NCI-H774 (cell line): ENCODE data around the gene SLIT2.

Experiments
- DNase-seq: peaks from one replicate; lab custom pipeline; 2025; lab: John Stamatoyannopoulos, UW

The SLIT2 gene, protein sequence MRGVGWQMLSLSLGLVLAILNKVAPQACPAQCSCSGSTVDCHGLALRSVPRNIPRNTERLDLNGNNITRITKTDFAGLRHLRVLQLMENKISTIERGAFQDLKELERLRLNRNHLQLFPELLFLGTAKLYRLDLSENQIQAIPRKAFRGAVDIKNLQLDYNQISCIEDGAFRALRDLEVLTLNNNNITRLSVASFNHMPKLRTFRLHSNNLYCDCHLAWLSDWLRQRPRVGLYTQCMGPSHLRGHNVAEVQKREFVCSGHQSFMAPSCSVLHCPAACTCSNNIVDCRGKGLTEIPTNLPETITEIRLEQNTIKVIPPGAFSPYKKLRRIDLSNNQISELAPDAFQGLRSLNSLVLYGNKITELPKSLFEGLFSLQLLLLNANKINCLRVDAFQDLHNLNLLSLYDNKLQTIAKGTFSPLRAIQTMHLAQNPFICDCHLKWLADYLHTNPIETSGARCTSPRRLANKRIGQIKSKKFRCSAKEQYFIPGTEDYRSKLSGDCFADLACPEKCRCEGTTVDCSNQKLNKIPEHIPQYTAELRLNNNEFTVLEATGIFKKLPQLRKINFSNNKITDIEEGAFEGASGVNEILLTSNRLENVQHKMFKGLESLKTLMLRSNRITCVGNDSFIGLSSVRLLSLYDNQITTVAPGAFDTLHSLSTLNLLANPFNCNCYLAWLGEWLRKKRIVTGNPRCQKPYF (N-terminal part only)

DNA sequence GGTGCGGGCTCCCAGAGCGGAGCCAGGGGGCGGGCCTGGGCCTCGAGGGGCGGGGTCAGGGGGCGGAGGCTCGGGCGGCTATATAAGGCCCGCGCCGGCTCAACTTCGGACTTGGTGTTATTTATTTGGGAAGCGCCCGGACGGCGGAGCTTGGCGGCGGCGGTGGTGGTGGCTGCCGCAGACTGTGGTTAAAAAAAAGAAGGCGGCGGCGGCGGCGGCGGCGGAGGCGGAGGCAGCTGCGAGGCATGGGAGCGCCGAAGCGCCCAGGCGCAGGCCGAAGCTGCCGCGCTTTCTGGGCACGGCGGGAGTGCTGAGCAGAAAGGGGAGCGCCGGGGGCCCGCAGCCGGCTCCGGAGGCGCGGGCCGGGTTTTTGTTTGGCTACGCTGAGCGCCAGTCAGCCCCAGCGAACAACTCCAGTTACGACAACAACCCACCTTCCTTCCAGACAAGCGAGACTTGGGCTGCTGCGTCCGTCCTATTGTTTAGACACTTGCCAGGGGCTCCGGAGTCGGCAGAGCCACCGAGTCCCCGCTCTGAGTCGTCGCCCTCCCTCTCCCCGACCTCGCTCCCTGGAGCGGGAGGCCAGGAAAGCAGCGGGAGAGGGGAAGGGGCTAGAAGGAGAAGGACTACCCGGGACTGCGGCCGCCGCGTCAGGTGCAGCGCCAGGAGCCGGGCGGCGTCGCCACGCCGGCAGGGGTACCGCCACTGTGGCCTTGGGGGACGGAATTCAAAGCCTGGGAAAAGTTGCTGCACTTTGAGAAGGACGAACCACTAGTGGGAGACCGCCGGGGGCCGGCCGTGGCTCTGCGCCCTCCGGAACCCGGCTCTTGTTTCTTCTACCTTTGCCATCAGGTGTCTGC is at the start of gene SLIT2:
Gene SLIT2 (plus strand): TSS at position 110 of the 860 bp plus-strand sequence. CDS start 1,911 bp downstream, outside the sequence.
- peak; percentile 79 for DNase-seq

DNA sequence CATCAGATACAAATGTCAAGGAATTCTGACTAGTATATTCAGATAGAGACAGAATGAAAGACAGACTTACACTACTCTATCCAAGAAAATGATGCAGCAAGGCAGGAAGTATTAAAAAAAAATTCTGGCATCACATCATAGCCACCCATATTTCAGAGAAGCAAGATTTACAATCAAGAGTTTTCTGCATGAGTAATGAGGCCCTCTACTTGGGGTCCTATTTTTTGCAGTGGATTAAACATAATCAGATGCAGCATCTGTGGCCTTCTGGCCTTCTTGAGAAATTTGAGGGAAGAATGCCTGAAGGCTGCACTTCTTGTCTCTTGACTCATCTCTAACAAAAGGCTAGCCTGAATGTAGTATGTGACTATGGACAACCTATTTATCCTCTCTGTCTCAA is 48.2 kb upstream of the SLIT2 start:
- DNase-seq, result no peak

DNA sequence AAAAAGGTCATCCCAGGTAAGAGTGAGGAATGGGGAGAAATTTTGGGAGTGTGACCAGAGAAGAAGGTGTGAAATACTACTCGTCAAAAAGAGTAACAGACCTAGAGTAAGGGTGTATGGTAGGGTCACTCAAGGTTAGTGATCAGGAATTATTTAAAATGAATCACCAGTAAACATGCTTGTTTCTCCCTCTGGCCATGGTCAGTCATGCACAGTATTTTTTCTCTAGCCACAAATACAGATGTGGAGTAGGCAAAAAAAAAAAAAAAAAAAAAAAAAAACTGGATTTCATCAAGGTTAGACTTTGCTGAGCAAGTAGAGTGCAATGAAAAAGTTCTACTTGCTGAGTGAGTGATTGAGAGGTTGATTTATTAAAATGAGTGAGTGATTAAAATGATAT is 34.2 kb upstream of the SLIT2 start:
- DNase-seq, result no peak

DNA sequence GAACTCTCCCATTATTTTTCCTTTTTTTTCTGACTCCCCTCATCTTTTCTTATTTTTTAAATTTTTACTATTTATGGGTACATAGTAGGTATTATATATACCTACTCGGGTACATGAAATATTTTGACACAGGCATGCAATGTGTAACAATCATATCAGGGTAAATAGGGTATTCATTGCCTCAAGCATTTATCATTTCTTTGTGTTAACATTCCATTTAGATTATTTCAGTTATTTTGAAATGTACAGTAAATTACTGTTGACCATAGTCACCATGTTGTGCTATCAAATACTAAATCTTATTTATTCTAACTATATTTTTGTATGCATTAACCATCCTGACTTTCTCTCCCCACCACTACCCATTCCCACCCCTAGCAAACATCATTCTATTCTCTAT is 33.8 kb upstream of the SLIT2 start:
- no peak for DNase-seq

DNA sequence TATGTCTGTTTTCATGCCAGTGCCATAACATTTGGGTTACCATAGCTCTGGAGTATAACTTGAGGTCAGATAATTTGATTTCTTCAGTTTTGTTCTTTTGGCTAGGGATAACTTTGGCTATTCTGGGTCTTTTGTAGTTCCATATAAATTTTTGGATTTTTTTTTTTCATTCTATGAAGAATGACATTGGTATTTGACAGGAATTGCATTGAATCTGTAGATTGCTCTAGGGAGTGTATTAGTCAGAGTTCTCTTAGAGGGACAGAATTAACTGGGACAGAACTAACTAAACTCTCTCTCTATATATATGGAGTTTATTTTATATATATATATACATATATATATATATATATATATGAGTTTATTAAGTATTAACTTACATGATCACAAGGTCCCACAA is 32.2 kb upstream of the SLIT2 start:
- DNase-seq, result no peak

DNA sequence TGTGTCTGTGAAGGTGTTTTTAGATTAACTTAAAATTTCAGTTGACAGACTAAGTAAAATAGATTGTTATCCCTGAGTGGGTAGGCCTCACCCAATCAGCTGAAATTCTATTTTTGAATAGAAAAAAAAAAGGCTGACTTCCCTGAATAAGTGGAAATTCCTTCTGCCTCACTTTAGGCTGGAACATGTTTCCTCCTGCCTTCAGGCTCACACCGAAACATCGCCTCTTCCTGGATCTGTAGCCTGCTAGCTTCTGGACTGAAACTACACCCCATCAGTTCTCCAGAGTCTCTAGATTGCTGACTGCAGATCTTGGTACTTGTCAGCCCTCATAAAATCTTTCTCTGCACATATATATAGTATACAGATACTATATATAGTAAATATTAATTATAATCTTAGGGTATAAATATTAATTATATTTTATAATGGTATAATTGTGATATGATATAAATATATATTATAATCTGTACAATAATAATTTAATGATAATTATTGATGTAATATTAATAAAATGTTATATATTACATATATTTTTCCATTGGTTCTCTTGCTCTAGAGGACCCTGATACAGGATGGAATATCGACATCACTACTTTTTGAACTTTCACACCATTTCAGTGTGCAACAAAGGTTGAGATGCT is 13.7 kb upstream of the SLIT2 start:
- no peak for DNase-seq

DNA sequence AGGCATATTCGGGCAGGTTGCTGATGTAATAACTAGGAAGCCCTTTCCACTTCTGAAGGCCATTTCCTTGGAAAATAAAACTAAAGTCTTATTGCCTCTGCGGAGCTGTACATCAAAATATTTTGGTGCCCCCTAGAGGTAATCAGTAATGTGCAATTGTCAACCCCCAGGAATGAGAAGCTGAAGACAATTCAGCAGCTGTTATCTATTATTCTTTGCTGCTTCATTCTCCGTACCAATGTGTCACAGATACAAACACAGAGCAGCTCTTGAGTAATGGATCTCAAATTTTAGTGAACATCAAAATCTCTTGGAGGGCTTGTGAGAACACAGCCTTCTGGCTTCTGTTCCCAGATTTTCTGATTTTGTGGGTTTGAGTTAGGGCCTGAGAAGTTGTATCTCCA is 3.5 kb upstream of the SLIT2 start:
- DNase-seq, result peak; percentile 44

DNA sequence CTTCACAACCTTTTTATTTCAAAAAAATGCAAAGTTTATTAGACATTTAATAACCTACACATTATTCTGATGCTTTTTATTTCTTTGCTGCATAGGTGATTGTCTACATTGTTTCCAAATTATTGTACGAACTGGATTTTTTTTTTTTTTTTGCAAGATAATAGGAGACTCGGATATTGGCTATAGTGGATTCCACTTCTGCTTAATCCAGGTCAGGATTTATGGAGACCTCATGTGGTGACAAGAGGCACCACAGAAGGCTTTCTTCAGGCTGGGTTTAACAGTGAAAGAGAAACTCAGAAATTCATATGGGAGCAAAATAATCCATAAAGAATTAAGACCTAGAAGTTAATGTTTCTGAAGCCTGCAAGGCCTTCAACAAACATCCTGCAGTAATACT is 2.4 kb upstream of the SLIT2 start:
- no peak for DNase-seq

DNA sequence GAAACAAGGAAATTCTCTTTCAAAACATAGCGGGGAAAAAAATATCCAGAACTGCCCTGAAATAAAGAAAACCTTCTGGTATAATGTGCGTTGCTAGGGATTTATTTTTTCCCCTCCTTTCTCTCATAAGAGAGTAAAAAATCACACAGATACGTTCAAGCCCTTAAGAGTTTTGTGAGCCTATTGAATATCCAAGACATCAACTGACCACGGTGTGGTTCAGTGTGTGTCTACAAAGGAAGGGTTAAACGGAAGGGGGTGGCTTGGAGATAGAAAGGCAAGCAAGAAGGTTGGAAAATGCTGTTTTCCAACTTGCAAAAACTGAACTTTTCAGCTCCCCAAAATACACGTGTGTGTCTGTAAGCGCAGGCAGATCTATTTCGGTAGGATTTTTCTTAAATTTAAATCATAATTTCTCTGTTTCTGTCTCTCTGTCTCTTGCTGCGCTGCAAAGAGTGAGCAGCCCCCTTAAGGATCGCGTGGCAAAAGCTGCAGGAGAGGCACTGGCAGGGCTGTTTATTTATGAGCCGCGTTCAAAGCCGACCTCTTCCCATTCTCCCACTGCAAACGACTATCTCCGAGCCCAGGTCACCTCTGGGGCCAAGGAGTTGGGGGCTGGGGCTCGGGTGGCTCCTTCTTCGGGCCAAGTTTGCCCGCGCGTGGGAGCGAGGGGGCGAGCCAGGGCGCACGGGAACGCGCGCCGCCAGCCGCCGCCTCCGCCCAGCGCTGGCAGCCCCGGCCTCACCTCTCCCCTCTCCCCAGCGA is 492 bp upstream of the SLIT2 start:
- no peak for DNase-seq

DNA sequence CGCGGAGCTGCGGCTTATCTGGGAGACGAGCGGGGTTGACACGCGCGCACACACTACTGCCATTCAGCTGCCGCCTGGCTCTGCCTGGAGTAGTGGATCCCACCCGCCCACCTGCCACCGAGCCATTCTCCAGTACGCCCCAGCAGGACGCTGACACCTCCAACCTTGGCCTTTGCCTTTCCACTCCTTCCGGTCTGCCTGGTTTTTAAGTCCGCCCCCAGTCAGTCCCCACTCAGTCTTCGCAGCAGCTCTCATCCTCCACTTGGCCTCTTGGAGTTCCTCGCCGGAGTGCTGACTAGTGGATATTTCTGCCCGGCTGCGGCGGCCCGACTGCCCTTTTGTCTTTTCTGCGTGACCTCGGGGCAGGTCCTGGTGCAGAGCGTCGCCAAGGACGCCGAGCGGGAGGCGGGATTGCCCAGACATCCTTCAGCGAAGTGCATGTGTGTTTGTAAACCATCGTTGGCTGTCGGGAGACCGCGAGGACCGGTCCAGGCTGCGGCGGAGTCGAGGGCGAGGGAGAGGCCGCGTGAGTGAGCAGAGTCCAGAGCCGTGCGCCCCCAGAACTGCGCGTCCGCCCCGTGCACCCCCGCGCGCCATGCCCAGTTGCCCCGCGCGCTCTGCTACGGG is 1.1 kb downstream of the SLIT2 start:
- DNase-seq, result peak; percentile 43

DNA sequence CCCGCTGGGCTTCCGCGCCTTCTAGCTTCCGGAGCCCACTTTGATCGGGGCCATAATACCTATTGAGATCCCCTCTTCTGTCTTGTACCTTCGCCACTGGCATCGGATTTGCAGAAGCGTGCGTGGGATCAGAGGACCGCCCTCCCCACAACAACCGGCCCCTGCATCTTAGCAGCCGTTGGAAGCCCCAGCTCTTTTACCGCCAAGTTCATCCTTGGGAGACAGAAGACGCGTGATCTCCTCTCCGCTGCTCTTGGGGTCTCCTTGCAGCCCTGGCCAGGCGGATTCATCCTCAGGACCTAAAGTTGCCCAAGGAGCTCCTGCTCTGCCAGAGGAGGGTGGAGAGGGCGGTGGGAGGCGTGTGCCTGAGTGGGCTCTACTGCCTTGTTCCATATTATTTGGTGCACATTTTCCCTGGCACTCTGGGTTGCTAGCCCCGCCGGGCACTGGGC is 1.6 kb downstream of the SLIT2 start:
- DNase-seq, result no peak

DNA sequence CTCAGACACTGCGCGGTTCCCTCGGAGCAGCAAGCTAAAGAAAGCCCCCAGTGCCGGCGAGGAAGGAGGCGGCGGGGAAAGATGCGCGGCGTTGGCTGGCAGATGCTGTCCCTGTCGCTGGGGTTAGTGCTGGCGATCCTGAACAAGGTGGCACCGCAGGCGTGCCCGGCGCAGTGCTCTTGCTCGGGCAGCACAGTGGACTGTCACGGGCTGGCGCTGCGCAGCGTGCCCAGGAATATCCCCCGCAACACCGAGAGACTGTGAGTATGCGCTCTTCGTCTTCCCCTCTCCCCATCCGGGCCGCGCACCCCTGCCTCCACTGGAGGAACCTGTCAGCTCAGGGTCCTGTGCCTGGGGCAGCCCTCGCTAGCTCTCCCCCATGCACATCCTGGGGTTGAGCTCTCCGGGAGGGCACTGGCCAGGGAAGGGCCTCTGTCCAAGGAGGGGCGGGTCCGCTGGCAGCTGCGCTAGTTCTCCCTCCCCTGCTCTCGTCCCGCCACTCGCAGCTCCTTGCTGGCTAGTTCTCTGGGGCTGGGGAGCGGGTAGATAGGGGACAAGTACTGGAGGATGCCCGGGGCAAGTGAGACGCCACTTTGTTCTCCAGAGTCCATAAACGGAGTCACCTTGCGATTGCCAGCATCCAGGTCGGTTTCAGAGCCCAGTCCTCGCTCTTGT is 2.2 kb downstream of the SLIT2 start:
- DNase-seq, result no peak

DNA sequence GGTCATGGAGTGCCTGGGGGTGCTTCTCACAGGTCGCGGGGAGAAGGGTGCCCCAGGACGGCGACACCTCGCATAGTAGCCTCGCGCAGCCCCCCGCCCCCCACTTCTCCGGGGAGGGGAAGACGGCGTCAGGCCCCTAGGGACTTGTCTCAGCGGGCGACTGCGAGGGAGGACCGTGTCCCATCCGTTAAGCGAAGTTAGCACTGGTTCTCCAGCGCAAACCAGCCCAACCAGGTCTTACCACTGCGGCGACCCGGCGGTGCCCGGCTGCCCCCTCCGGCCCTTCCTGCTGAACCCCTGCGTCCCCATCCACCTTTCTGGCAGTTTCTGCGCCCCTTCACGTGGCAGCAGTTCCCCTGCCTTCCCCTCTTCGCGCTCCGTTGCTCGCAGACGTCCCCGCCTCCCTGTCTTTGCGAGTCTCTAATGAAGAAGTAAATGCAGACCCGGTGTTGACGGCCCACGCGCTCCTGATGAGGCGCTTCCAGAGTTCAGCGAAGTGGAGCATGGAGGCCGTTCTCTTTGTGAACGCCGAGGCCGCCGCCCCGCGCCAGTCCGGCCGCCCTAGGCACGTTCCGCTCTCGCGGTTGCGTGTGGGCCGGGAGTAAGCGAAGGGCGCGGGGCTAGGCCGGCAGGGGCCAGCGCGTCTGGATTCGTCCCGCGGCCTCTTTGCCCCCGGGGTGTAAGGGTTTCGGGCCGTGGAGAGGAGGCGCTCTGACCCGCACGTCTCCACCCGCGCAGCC is 3.0 kb downstream of the SLIT2 start:
- DNase-seq, result no peak

DNA sequence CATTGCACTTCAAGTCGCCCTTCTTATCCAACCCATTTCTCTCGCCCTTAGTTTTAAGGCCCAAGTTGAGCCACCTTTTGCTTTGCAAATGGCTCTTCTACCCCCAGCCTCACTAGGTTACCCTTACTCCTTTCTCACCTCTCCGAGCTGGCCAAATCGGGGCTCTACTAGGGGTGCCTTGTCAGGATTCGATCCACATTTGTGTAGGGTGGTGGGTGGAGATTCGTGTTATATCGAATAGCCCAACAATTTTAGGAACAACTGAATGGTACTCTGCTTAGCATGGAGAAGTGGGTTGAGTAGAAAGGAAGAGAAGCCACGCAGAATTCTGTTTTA is 3.5 kb downstream of the SLIT2 start:
- no peak for DNase-seq

DNA sequence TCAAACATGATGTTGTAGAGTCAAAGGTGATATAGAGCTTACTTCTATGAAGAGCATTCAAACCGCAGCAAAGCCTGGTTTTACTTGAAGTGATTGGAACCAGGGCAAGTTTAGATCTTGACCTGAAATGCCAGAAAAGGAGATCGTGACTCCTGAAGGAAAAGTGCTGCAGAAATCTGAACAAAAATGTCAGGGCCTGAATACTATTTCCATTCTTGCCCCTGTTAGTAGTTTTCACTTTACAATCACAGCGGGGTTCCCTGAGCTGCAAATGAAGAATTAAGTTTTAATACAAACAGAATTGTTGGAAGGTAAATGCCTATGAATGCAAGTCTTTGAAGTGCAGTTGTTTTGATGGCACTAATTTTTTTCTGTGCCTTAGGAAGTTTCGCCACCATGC is 4.1 kb downstream of the SLIT2 start:
- DNase-seq, result no peak

DNA sequence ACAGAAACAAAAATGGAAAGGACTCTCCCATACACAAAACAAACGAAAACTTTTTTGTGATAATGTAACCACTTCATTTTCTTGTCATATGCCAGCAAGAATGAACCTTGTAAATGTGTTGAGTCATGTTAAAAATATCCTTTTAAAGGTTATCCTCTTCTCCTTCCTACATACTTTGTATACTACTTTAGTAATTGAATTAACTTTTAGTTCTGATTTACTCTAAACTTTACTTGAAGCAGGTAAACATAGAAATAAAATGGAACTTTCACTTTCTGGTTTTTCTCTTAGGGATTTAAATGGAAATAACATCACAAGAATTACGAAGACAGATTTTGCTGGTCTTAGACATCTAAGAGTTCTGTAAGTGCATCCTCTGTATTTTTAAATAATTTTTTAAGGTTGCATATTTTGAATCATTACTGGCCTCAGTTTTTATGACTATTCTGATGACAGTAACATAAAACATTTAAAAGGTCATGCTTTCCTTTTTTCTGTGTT is 4.7 kb downstream of the SLIT2 start:
- DNase-seq, result no peak

DNA sequence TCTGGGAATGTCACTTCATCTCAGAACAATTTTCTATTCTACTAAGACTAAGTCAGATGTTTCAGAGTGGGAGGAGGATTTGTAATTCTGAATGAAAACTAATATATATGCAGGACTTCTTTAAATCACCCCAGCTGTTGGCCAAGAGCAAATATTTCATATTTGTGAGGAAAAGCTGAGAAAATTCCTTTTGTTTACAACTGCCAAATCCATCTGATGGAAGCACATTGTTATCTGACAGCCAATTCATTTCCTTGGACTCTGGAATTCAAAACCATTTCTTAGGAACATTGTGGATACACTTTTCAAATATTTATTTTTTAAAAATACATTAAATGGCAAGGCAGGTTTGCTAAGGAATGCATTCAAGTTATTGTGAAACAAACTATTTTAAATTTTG is 8.0 kb downstream of the SLIT2 start:
- no peak for DNase-seq

DNA sequence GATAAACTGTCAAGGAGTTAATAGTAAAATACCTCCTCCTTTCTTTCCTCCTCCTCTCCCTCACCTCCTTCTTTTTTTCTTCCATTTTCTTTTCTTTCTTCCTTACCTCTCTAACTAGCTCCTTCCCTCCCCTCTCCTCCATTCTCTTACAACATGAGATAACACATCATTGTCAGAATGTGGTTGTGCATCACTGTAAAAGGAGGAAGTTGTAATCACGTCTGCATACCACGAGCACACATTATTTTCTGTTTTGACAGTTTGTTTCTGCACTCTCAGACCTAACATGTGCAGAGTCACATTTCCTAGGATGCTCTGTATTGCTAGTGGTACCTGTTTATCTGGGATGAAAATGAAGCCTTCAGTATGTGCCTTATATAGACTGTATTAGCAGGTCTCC is 9.1 kb downstream of the SLIT2 start:
- no peak for DNase-seq

DNA sequence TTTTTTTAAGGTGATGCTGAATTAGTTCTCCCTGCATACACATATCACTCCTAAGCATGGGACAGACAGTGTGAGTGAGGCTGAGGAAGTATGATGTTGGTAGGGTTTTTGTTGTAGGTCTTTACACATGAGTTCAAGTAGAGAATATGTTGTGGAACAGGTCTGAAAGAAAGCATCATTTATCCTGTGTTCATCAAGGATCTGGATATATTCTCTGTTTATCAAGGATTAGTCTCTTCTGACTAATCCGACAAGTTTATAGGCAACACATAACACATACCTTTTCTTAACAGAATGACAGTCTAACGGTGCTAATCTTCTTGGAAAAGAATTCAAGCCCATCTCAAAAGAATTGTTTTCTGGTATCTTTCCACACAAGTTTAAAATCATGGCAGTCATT is 10.5 kb downstream of the SLIT2 start:
- DNase-seq, result no peak
